ENCODE results near the gene LIN54. TPM values are rescaled to one million over a fixed set of nuclear protein-coding genes. Genes with fewer than 3 reads are reported as not detected.
A peak's percentile ranks its signal among the peaks of the same experiment; 100 is the strongest.

LIN54 gene
- total RNA-seq, 2 donors from 2014 or later: 14.5 to 18.1 TPM

- WGBS, 2 experiments (ENCODE audit: insufficient coverage in 1 of 2, insufficient read length in 1 of 2): 0 to 2% methylated on average over 9 to 73 of the region's 73 CpGs
Measured at GRCh38 chr4:83012687-83013419, 2.2 kb upstream of the LIN54 start.

GRCh38 chr4:83012200-83012686 lies 1.6 kb upstream of the LIN54 start:
- peak overlapping the region; percentile 87 for H3K4me3 Mint-ChIP-seq
- DNase-seq: peak; percentile 72
- Histone ChIP-seq H3K27ac (ENCODE audit: low read depth, low read length) (peak overlapping the region; percentile 83), H3K9ac (ENCODE audit: extremely low read depth, low read length, poor library complexity, severe bottlenecking) (peak overlapping the region; percentile 56), H3K27me3 (ENCODE audit: control insufficient read depth, insufficient read depth, low read length, poor library complexity, severe bottlenecking) (no peaks in the 10 kb centered on the region), H3K4me3 (ENCODE audit: low read length) (peak overlapping the region; percentile 95), H3K36me3 (ENCODE audit: control insufficient read depth, insufficient read depth, low read length) (no peaks in the 10 kb centered on the region), H3K4me1 (ENCODE audit: control insufficient read depth, insufficient read depth, low read length) (peaks cover 4% of the 10 kb centered on the region), H3K9me3 (ENCODE audit: control insufficient read depth, low read length) (no peaks in the 10 kb centered on the region)
- H3K4me1 Mint-ChIP-seq: peaks cover 29% of the 10 kb centered on the region
- H3K9me3 Mint-ChIP-seq: no peaks in the 10 kb centered on the region
- WGBS, 2 experiments (ENCODE audit: insufficient coverage in 1 of 2, insufficient read length in 1 of 2): 0 to 1% methylated on average over 12 to 43 of the region's 43 CpGs
- H3K27ac Mint-ChIP-seq: peak overlapping the region; percentile 92
- H3K27me3 Mint-ChIP-seq (ENCODE audit: insufficient read depth): peaks cover 12% of the 10 kb centered on the region
- H3K36me3 Mint-ChIP-seq (ENCODE audit: low read depth): no peaks in the 10 kb centered on the region
- no peak for TF ChIP-seq CTCF (conservative IDR thresholded peaks at IDR 0.05)

More at GRCh38 chr4:83012687-83013419, 2.2 kb upstream of the LIN54 start:
- Mint-ChIP-seq H3K9me3 (no peaks in the 10 kb centered on the region), H3K4me1 (peaks cover 29% of the 10 kb centered on the region), H3K4me3 (peak overlapping the region; percentile 87), H3K27ac (peak overlapping the region; percentile 91), H3K27me3 (ENCODE audit: insufficient read depth) (peaks cover 12% of the 10 kb centered on the region), H3K36me3 (ENCODE audit: low read depth) (no peaks in the 10 kb centered on the region)
- Histone ChIP-seq H3K9me3 (ENCODE audit: control insufficient read depth, low read length) (no peaks in the 10 kb centered on the region), H3K36me3 (ENCODE audit: control insufficient read depth, insufficient read depth, low read length) (no peaks in the 10 kb centered on the region), H3K9ac (ENCODE audit: extremely low read depth, low read length, poor library complexity, severe bottlenecking) (peak overlapping the region; percentile 75), H3K27me3 (ENCODE audit: control insufficient read depth, insufficient read depth, low read length, poor library complexity, severe bottlenecking) (no peaks in the 10 kb centered on the region), H3K27ac (ENCODE audit: low read depth, low read length) (peak overlapping the region; percentile 83), H3K4me3 (ENCODE audit: low read length) (peak overlapping the region; percentile 95), H3K4me1 (ENCODE audit: control insufficient read depth, insufficient read depth, low read length) (peaks cover 4% of the 10 kb centered on the region)
- DNase-seq: peak; percentile 99
- TF ChIP-seq CTCF (conservative IDR thresholded peaks at IDR 0.05): peak; percentile 68

- TF ChIP-seq CTCF (conservative IDR thresholded peaks at IDR 0.05): no peak
- Histone ChIP-seq H3K27me3 (ENCODE audit: control insufficient read depth, insufficient read depth, low read length, poor library complexity, severe bottlenecking) (no peaks in the 10 kb centered on the region), H3K4me3 (ENCODE audit: low read length) (peak overlapping the region; percentile 95), H3K9ac (ENCODE audit: extremely low read depth, low read length, poor library complexity, severe bottlenecking) (peak overlapping the region; percentile 56), H3K4me1 (ENCODE audit: control insufficient read depth, insufficient read depth, low read length) (peaks cover 4% of the 10 kb centered on the region), H3K27ac (ENCODE audit: low read depth, low read length) (no peak overlapping the region), H3K9me3 (ENCODE audit: control insufficient read depth, low read length) (no peaks in the 10 kb centered on the region), H3K36me3 (ENCODE audit: control insufficient read depth, insufficient read depth, low read length) (no peaks in the 10 kb centered on the region)
- no peaks in the 10 kb centered on the region for H3K36me3 Mint-ChIP-seq (ENCODE audit: low read depth)
- WGBS, 2 experiments (ENCODE audit: insufficient coverage in 1 of 2, insufficient read length in 1 of 2): 0% methylated on average over 3 to 5 of the region's 5 CpGs
- no peak for DNase-seq
- H3K9me3 Mint-ChIP-seq: no peaks in the 10 kb centered on the region
- peaks cover 12% of the 10 kb centered on the region for H3K27me3 Mint-ChIP-seq (ENCODE audit: insufficient read depth)
- H3K4me1 Mint-ChIP-seq: peaks cover 29% of the 10 kb centered on the region
- H3K27ac Mint-ChIP-seq: peak overlapping the region; percentile 92
- peak overlapping the region; percentile 87 for H3K4me3 Mint-ChIP-seq
Measured at GRCh38 chr4:83011689-83012199, 1.1 kb upstream of the LIN54 start.

Data from endodermal cell (in vitro differentiated cells).